Progenitor cell of endocrine pancreas (in vitro differentiated cells): ENCODE measurements around the gene ADAM8. TPM values are rescaled to one million over a fixed set of nuclear protein-coding genes. Genes with fewer than 3 reads are reported as not detected.

ENCODE experiments used
- DNase-seq: peaks from one replicate; pipeline ENCODE4 v3.0.0; 2021; ENCODE audit warnings: low spot score; ENCODE audit not compliant: unreplicated experiment
- H3K27ac Mint-ChIP-seq: 2 replicates; pipeline ENCODE4 v1.8.0; 2021; ENCODE audit warnings: mild to moderate bottlenecking, moderate library complexity, mixed read lengths
- H3K27me3 Mint-ChIP-seq: 2 replicates; pipeline ENCODE4 v1.8.0; 2021; ENCODE audit warnings: mixed read lengths
- H3K36me3 Mint-ChIP-seq: 2 replicates; pipeline ENCODE4 v1.8.0; 2022; ENCODE audit warnings: mixed read lengths; ENCODE audit not compliant: insufficient read depth
- H3K4me1 Mint-ChIP-seq: 2 replicates; pipeline ENCODE4 v1.8.0; 2021; ENCODE audit warnings: low read depth, mixed read lengths
- H3K4me3 Mint-ChIP-seq: 2 replicates; pipeline ENCODE4 v1.8.0; 2021; ENCODE audit warnings: low read depth, mild to moderate bottlenecking, moderate library complexity, mixed read lengths
- H3K9me3 Mint-ChIP-seq: 2 replicates; pipeline ENCODE4 v1.8.0; 2021; ENCODE audit warnings: low read depth, mixed read lengths
- total RNA-seq: library from RNA; stranded (reverse); gene quantifications from 2 replicates; pipeline ENCODE4 v1.2.1, GENCODE V29; 2021
- TF ChIP-seq, protein P1 (sequence below): fragments of 200-600 bp; sonication (generic); IDR thresholded peaks from one replicate; pipeline ENCODE4 v1.5.0; 2021; ENCODE audit warnings: antibody characterized with exemption, mild to moderate bottlenecking; ENCODE audit not compliant: unreplicated experiment

The ADAM8 gene
- total RNA-seq, 1 donor from 2014 or later: 16.3 TPM

DNA sequence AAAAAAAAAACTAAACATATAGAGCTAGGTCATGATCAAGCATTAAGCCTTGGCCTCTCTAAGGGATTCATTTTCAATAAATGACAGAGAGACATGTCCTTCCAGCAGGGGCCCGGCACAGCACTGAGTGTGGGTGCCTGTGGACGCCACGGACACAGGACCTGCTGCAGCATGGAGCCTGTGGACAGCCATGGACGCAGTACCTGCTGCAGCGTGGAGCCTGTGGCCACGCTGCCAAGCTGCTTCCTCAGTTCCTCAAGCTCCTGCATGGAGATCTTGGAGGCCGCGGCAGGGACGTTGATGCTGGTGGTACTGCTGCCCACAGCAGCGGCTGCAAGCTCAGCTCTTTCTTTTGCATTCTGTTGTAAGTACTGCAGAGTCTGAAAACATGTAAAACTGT is 22.6 kb upstream of the ADAM8 start:
- Mint-ChIP-seq H3K27ac (no peak overlapping the region), H3K36me3 (peaks cover 22% of the 10 kb centered on the region), H3K9me3 (no peaks in the 10 kb centered on the region), H3K4me1 (no peaks in the 10 kb centered on the region), H3K4me3 (no peak overlapping the region), H3K27me3 (no peaks in the 10 kb centered on the region)
- DNase-seq: no peak
- TF ChIP-seq, protein P1, sequence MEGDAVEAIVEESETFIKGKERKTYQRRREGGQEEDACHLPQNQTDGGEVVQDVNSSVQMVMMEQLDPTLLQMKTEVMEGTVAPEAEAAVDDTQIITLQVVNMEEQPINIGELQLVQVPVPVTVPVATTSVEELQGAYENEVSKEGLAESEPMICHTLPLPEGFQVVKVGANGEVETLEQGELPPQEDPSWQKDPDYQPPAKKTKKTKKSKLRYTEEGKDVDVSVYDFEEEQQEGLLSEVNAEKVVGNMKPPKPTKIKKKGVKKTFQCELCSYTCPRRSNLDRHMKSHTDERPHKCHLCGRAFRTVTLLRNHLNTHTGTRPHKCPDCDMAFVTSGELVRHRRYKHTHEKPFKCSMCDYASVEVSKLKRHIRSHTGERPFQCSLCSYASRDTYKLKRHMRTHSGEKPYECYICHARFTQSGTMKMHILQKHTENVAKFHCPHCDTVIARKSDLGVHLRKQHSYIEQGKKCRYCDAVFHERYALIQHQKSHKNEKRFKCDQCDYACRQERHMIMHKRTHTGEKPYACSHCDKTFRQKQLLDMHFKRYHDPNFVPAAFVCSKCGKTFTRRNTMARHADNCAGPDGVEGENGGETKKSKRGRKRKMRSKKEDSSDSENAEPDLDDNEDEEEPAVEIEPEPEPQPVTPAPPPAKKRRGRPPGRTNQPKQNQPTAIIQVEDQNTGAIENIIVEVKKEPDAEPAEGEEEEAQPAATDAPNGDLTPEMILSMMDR: no peak

DNA sequence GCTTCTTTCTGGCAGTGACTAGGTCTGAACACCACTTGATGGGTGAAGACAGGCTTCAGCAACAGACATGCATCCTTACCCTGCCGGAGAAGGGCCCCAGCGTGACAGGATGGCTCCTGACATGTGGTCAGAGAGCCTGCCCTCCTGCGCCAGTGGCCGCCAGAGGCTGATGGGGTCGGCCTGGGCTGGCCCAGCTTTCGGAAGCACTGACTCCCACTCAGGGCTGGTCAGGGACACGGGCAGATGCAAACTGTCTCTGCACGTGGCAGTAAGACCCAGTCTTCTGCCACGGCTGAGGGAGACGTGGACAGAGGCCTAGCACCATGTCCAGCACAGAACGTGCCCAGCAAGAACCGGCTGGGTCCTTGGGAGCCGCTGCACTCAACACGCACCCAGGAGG is 21.8 kb upstream of the ADAM8 start:
- Mint-ChIP-seq H3K4me1 (no peaks in the 10 kb centered on the region), H3K27me3 (no peaks in the 10 kb centered on the region), H3K27ac (no peak overlapping the region), H3K36me3 (peaks cover 25% of the 10 kb centered on the region), H3K4me3 (no peak overlapping the region), H3K9me3 (no peaks in the 10 kb centered on the region)
- TF ChIP-seq, protein P1: no peak
- DNase-seq: no peak

DNA sequence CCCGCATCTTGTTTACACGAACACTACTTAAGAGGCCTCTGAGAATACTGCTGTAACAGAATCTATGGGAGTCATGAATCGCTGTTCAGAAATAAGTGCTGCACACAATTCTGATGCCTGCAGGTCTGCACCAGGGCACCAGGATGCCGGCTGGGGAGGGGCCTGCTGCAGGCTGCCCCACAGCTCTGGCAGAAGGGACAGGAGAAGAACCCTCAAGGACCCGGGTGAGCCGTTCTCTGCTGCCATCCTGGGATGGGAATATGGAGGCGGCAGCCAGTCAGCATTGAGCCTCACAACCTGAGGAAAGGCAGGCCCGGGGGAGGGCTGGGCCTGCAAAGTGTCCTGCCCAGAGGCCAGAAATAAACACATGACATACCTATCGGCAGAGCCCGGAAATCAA is 20.8 kb upstream of the ADAM8 start:
- Mint-ChIP-seq H3K9me3 (no peaks in the 10 kb centered on the region), H3K27ac (no peak overlapping the region), H3K4me1 (no peaks in the 10 kb centered on the region), H3K27me3 (no peaks in the 10 kb centered on the region), H3K4me3 (no peak overlapping the region), H3K36me3 (peaks cover 25% of the 10 kb centered on the region)
- TF ChIP-seq, protein P1: no peak
- DNase-seq: no peak

DNA sequence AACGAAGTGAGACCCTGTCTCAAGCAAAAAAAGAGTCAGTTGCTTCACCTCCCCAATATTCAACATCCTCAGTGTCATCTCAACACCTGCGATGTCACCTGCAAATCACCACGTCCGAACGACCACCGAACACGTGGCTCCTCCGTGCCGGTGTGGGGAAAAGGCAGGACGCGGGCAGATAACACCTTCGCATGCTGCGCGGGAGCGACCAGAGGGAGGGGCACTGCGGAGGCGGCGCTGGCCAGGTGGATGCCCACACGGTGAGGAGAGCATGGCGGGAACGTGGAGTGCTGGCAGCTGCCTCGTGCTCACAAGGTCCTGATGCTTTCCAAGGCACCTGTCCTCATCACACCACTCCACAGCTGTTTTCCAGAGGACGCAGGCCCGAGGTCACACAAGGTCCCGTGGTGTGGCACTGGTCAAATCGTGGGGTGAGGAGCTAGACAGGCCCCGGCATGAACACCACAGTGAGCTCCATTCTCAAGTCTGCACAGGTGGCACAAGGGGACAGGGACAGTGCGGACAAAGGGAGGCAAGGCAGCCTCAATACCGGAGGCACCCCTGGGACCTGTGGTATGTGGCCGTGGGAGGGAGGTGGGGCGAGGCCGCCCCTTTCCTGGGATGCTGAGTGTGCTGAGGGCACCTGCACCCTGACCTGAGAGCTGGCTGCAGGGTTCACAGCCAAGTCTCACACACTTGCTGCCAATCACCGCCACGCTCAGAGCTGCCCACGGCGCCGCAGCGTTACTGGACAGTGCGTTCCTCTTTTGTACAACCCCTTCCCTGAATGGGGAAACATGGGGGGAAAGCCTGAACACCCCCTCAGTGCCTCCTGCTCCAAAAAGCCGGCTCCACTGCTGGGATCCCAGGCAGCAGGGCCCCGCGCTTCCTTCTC is 19.0 kb upstream of the ADAM8 start:
- H3K27me3 Mint-ChIP-seq: no peaks in the 10 kb centered on the region
- no peak overlapping the region for H3K27ac Mint-ChIP-seq
- no peak overlapping the region for H3K4me3 Mint-ChIP-seq
- no peaks in the 10 kb centered on the region for H3K9me3 Mint-ChIP-seq
- TF ChIP-seq, protein P1: no peak
- no peak for DNase-seq
- H3K36me3 Mint-ChIP-seq: peaks cover 25% of the 10 kb centered on the region
- no peaks in the 10 kb centered on the region for H3K4me1 Mint-ChIP-seq

DNA sequence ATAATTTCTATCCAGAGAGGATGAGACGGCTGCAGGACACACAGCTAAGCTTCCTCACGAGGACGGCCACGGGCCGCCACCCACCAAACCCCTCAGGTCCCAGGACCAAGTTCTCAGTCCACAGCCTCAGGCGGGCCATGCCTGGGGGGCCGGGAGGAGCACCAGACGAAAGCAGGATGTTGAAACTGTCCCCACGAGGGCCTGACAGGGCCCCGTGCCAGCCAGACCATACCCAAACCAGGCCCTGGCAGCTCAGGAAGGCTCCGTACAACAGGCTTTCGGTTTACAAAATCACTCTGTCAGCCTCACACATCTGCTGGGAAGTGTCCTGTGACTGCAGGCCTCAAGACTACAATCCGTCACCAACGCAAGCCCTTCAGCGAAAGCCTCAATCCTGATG is 17.5 kb upstream of the ADAM8 start:
- no peak for DNase-seq
- Mint-ChIP-seq H3K4me1 (no peaks in the 10 kb centered on the region), H3K9me3 (no peaks in the 10 kb centered on the region), H3K27ac (no peak overlapping the region), H3K27me3 (no peaks in the 10 kb centered on the region), H3K4me3 (no peak overlapping the region), H3K36me3 (peaks cover 24% of the 10 kb centered on the region)
- TF ChIP-seq, protein P1: no peak
